Heart left ventricle (tissue), 13 donors: ENCODE data around the gene CREBBP.

Experiments
- CTCF ChIP-seq, 12 donors: fragments of 200-600 bp; sonication (generic) in 4 of 12; IDR thresholded peaks; one replicate each; pipeline versions ENCODE4 v1.5.0 to v1.8.0; 2018 to 2022; ENCODE audit warnings: antibody characterized with exemption in 12 of 12, mild to moderate bottlenecking in 5 of 12
- POLR2A ChIP-seq, 2 donors: fragments of 450-650 bp; IDR thresholded peaks; one replicate each; pipeline ENCODE4 v1.6.1; 2017; ENCODE audit warnings: antibody characterized with exemption in 2 of 2, mild to moderate bottlenecking in 2 of 2, moderate library complexity in 2 of 2
- donor health status: ischemic (EF 13 %, LVEDD 7.1; RV severe dilation, severe dysfunction).
- donor health status: DM: no; HTN: yes; CAD: no.
- donor health status: DM: no; HTN: no; CAD: no.
- donor health status: ischemic (EF 25% LVEDD 6.9; RV normal size, moderate dysfunction).
- donor health status: ischemic (EF 25% LVEDD 5.7; RV mildly dilated, moderate dysfunction).
- donor health status: ischemic (EF 35%, LVEDD 5.7; RV mildly dilated, moderate dysfunction).
- donor health status: nonischemic (EF 11% LVEDD 7.7; RV severe dilation, severe dysfunction).
- donor health status: DM: yes; HTN: yes; CAD: no.
- donor health status: PGD.
- donor health status: ischemic (EF 29% LVEDD 5.4; RV normal size, mild dysfunction).
- donor health status: nonischemic (EF 23%, LVEDD 6.1; RV moderate dilation, normal function).

- no peak for TF ChIP-seq CTCF (IDR thresholded peaks at IDR 0.05)
- TF ChIP-seq POLR2A (IDR thresholded peaks at IDR 0.05): no peak
These were observed 25.9 kb upstream of the CREBBP start for GRCh38 chr16:3906363-3906762.
